PC-3 (cell line): ENCODE results near the gene HOXB2.

Source experiments
- CTCF ChIP-seq: fragments of 300-600 bp; sonication (generic); conservative IDR thresholded peaks from 2 replicates; pipeline ENCODE4 v1.5.1; 2017; ENCODE audit warnings: antibody characterized with exemption, low read depth, mild to moderate bottlenecking, low read length
- EZH2 ChIP-seq: fragments of 300-600 bp; sonication (generic); IDR thresholded peaks from one replicate; pipeline ENCODE4 v1.6.1; 2017; ENCODE audit warnings: antibody characterized with exemption, mild to moderate bottlenecking, low read length; ENCODE audit not compliant: unreplicated experiment

- TF ChIP-seq CTCF (no peak), EZH2 (no peak)
Measured at GRCh38 chr17:48500435-48501426, 44.2 kb downstream of the HOXB2 start.
